ENCODE measurements around the gene RET. TPM values are rescaled to one million over a fixed set of nuclear protein-coding genes. Genes with fewer than 3 reads are reported as not detected.

Gene RET
- polyA plus RNA-seq, 3 donors, result 18.8 to 43.4 (median 23.8) TPM

- no peak for DNase-seq (ENCODE audit: extremely low read depth in 1 of 11, low read depth in 9 of 11, low spot score in 4 of 11)
Observed at GRCh38 chr10:43114088-43114742, 37.3 kb downstream of the RET start.

DNA sequence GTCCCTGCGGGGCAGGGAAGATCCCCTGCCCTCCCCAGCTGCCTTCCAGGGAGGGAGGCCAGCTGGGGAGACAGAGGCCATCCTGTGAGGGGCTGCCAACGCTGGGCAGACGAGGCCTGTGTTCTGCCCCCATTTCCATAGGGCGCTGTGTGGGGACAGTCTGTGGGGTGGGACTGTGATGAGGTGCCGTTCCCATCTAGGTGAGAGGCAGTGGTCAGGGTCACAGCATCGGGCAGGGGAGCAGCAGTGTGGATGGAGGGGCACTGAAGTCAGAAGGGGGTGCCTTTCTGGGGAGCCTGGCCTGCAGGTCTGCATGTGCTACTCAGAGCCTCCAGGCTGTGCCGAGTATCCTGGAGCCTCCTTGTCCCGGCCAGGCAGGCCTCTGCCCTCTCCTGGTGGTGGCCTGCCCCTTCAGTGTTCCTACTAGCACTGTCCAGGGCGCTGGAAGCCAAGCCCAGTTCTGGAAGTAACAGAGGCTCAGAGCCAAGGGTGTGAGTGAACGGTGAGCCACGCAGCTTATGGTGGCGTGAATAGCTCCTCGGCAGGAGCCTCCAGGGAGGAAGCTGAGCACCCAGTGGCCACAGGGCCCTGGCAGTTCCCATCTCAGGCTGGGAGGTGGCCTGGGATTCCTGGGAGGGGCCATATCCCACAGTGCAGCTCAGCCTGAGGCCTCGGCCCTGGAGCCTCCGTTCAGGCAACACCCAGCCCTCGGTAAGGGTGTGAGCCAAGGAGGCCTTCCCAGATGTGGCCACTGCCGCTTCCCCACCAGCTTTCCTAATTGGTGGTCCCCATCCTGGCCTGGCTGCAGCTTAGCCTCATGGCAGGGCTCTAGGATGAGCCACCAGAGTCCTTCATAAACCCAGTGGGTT lies 38.1 kb downstream of the RET start:
- DNase-seq (ENCODE audit: extremely low read depth in 1 of 11, low read depth in 9 of 11, low spot score in 4 of 11), result no peak

DNA sequence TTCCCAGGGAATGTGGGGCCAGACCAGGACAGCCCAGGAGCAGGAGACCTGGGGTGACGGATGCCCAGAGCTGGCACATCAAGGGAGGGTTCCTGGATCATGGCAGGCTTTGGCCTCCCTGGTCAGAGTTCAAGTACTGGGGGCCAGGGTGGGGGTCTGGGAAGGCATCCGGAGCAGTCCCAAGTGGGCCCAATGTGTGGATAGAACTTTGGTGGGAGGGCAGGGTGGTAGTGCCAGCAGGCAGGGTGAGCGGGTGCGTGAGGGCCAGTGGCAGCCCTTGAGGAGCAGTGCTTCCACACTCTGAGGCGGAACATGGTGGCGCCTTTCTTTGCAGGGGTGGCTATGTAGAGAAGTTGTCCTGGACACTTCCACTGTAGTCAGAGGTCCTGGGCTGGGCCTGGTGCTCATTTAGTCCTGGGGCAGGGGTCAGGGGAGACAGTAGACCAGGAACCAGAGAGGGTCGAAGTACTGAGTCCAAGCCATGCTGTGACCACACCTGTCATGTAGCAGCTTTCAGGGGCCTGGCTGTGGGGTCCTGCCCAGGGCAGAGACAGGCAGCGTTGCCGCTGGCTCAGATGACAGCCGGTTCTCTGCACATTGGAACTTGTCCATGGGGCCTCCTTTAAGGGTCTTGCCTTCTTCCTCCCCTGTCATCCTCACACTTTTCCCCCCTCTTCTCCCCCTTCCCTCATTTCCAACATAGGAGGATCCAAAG lies 39.2 kb downstream of the RET start:
- no peak for DNase-seq (ENCODE audit: extremely low read depth in 1 of 11, low read depth in 9 of 11, low spot score in 4 of 11)

DNA sequence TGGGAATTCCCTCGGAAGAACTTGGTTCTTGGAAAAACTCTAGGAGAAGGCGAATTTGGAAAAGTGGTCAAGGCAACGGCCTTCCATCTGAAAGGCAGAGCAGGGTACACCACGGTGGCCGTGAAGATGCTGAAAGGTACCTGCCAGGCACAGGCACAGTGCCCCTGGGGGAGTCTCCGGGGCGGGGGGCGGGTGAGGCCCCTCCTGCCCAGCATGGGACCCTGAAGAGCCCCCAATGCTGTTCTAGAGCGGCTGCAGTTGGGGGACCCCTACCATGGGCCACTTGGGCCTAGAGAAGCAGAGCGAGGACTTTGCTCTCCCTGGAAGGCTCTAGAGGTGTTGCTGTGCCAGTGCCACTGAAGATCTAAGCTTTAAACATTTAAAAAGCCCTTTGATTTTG lies 39.7 kb downstream of the RET start:
- DNase-seq (ENCODE audit: extremely low read depth in 1 of 11, low read depth in 9 of 11, low spot score in 4 of 11), result no peak

DNA sequence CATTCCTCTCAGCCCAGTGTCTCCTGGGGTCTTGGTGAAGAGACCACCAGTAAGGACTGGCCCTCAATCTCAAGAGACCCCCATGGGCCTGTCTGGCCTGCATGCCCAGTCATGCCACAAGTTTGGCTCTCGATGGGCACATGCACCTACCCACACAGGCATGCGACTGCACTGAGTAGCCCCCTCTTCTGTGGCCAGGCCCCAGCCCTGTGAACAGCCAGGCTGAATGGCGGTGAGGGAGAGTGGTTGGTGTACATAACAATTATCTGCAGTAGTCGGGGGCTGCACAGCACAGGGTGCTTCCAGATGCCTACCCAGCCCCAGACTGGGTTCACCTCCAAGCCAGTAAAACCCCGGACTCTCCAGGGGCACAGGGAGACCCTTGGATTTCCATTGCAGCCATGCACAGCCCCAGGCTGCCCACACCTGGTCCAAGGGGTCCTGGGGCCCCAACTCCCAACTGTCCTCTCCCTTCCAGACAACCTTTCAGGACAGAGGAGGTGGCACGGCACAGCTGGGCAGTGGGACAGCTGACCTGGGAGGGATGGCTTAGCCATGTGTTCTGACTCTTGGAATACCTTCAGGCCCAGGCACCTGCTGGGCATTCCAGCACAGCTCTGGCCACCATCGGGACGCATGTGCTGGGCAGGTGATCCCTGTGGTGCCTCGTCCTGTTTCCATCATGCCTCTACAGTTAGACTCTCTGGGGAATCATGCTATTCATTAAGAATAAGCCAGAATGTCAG lies 40.3 kb downstream of the RET start:
- DNase-seq (ENCODE audit: extremely low read depth in 1 of 11, low read depth in 9 of 11, low spot score in 4 of 11), result no peak

DNA sequence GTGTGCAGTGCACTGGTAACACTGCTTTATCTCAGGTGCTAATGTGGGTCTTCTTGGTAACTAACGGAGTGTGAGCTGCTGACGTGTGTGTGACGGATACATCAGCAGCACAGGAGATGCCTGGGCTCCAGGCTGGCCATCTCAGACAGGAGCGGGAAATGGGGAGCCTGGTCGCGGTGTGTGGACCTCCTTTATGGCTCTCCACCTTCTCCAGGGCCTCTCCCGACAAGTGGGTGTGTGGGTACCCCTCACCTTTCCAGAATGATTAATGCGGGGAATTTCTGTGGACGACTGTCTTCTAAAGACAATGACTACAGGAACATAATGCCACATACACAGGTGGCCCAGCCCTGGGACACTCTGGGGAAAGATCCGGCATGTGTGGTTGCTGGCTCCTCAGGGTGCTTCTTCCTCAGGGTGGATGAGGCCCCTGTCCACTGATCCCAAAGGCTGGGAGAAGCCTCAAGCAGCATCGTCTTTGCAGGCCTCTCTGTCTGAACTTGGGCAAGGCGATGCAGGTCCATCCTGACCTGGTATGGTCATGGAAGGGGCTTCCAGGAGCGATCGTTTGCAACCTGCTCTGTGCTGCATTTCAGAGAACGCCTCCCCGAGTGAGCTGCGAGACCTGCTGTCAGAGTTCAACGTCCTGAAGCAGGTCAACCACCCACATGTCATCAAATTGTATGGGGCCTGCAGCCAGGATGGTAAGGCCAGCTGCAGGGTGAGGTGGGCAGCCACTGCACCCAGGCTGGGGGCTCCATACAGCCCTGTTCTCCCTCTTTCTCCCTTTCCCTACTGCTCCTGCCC lies 41.1 kb downstream of the RET start:
- DNase-seq (ENCODE audit: extremely low read depth in 1 of 11, low read depth in 9 of 11, low spot score in 4 of 11), result no peak

- no peak for DNase-seq (ENCODE audit: extremely low read depth in 1 of 11, low read depth in 9 of 11, low spot score in 4 of 11)
Observed at GRCh38 chr10:43118631-43119415, 42.0 kb downstream of the RET start.

DNA sequence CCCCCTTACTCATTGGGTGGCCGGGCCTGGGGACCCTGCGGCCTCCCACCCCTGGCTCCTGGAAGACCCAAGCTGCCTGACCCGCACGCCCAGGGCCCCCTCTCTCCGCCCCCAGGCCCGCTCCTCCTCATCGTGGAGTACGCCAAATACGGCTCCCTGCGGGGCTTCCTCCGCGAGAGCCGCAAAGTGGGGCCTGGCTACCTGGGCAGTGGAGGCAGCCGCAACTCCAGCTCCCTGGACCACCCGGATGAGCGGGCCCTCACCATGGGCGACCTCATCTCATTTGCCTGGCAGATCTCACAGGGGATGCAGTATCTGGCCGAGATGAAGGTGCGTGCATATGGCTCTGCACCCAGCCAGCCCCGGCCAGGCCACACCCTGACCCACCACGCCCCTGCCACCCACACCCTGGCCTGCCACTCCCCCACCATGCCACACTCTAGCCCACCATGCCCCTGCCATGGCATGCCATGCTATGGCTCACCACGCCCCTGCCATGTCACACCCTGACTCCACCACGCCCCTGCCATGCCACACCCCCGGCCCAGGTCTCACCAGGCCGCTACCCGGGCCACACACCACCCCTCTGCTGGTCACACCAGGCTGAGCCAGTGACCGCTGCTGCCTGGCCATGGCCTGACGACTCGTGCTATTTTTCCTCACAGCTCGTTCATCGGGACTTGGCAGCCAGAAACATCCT lies 42.7 kb downstream of the RET start:
- no peak for DNase-seq (ENCODE audit: extremely low read depth in 1 of 11, low read depth in 9 of 11, low spot score in 4 of 11)

- DNase-seq (ENCODE audit: extremely low read depth in 1 of 11, low read depth in 9 of 11, low spot score in 4 of 11), result no peak
Observed at GRCh38 chr10:43120116-43120928, 43.5 kb downstream of the RET start.

DNA sequence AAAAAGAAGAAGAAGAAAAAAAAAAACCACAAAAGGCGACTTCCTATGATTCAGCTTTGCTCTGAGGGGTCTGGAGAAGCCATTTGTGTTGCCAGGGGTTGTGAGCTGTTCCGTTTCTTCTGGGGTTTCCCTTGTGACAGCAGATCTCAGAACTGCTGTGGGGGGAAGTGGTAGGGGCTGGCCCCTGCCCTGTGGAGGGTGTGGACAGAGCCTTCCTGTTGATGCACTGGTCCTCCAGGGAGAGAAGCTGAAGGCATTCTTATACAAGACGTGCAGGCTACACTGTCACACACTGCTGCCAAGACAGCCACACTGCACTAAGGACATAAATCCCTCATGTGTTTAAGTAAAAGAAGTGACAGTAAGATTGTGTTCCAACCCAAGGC lies 44.1 kb downstream of the RET start:
- no peak for DNase-seq (ENCODE audit: extremely low read depth in 1 of 11, low read depth in 9 of 11, low spot score in 4 of 11)

DNA sequence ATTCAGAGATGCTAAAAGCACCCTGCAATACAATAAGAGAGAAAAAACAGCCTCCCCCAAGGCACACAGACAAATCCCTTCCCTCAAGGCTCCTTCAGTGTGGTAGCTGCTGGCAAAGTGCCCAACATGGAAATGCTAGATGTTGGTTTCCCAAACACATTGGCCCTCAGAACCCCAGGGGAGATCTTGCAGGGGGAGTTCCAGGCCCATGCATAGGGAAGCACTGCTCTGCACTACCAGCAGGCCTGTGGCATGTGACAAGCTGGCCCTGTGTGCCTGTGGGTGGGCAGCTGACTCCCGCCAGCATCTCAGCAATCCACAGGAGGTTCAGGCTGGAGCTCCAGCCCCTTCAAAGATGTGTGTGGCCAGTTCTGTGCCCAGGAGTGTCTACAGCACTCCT lies 44.6 kb downstream of the RET start:
- DNase-seq (ENCODE audit: extremely low read depth in 1 of 11, low read depth in 9 of 11, low spot score in 4 of 11), result no peak

DNA sequence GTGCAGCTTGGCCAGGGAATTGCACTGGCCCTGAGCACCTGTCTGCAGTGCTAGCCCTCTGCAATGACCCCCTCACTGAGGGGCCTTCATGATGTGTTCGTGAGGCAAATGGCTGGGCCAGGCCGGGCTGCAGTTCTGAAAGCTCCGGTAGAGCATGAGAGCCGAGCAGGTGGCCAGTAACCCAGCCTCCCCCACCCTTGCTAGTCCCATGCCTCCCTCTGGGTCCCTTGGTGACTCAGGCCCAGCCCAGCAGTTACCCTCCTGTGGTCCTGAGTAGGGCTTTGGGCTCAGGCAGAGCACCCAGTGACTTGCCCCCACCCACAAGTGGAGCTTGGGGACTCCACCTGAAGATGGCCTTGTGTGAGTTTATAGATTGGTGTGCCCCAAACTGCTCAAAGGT lies 45.2 kb downstream of the RET start:
- DNase-seq (ENCODE audit: extremely low read depth in 1 of 11, low read depth in 9 of 11, low spot score in 4 of 11), result no peak

DNA sequence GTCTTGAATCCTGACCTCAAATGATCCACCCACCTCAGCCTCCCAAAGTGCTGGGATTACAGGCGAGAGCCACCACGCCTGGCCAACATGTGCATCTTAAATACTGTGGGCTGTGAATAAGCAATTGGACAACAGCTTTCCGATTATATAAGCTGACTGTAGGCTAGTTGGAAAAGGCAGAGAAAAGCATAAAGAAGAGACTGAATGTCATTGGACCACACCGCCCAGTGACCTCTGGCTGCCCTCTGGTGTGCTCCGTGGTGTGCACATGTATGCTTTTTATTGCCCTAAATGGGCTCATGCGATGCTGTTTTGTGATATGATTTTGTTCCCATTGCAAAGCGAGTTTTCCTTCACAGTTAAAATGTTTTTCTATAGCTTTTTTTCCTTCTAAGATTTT lies 46.0 kb downstream of the RET start:
- DNase-seq (ENCODE audit: extremely low read depth in 1 of 11, low read depth in 9 of 11, low spot score in 4 of 11), result no peak

- DNase-seq (ENCODE audit: extremely low read depth in 1 of 11, low read depth in 9 of 11, low spot score in 4 of 11), result no peak
Observed at GRCh38 chr10:43123361-43124093, 46.7 kb downstream of the RET start.

- no peak for DNase-seq (ENCODE audit: extremely low read depth in 1 of 11, low read depth in 9 of 11, low spot score in 4 of 11)
Observed at GRCh38 chr10:43124094-43124521, 47.2 kb downstream of the RET start.

All from renal cortex interstitium (tissue), 11 donors.